GM19351 (cell line): ENCODE data around the gene ODF2.

ENCODE experiments used
- ATAC-seq: cut with Tn5 transposase; IDR thresholded peaks from one replicate; pipeline ENCODE4 v1.9.1; 2021; ENCODE audit warnings: mild to moderate bottlenecking, moderate library complexity; ENCODE audit not compliant: unreplicated experiment

ODF2 gene

DNA sequence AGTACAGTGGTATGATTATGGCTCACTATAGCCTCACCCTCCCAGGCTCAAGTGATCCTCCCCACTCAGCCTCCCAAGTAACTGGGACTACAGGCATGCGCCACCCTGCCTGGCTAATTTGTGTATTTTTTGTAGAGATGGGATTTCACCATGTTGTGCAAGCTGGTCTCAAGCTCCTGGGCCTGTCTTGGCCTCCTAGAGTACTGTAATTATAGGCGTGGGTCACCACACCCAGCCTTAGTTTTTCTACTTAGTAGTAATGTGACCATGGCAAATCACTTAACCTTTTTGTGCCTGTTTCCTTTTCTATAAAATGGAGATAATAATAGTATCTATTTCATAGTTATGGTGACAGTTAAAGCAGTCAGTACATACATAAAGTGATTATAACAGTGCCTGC lies 70.9 kb downstream of the ODF2 start:
- ATAC-seq, result no peak

DNA sequence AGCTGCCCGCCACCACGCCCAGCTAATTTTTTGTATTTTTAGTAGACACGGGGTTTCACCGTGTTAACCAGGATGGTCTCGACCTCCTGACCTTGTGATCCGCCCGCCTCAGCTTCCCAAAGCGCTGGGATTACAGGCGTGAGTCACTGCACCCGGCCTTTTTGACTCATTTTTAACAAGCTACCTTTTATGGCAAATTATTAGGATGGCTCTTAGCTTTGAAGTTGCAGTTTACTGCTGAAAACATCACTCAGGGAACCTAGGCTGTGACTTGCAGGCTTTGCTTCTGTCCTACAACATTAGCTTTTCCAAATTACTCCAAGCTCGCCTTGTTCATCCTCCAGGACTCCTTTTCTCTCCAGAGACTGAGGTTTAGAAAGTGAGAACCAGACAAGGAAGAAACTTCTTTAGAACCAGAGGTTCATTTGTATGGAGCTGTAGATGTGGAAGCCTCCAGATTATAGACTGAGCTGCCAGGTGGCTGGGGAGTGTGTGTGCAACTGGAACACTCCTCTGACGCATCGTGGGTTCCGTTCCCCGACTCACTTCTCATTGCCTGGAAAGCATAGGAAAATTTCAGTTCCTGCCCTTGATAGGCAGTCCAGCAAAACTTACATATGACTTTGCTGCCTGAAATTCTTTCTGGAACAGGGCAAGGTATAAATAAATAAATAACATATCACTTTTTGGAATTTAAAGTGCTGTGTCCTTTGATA lies 72.8 kb downstream of the ODF2 start:
- no peak for ATAC-seq

DNA sequence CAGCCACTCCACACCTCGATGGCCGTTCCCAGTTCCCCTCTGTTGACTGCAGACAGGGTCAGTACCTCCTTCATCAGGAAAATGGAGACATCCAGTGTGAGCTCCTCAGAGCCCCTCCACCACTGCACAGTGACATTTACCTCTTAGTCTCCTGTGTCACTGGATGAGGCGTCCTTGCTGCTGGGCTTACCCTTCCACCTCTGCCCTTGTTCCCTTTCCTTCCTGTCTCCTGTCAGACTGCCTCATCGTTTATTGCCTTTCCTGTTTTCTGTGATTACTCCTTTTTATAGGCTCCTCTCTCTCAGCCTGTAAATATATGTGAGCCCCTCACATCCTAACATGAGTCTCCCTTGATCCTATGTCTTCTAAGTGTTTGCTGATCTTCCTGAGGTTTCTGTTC lies 73.4 kb downstream of the ODF2 start:
- no peak for ATAC-seq

DNA sequence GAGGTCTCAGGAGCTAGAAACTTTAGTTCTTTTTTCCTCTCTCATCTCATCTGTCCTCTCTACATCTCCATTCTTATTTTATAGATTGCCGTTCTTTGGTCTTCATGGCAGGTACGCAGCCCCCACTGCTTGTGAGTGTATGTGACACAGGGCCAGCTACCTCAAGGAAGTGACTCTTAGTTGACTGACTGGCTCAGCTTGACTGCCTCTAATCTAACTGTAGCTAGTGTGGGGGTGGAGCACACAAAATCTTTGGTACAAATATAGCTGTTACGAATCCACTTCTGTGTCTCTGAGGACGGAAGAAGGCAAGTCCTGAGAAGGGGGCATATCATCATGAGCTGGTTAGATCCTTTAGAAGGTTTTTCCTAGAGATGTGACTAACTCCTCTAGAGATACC lies 76.8 kb downstream of the ODF2 start:
- no peak for ATAC-seq

DNA sequence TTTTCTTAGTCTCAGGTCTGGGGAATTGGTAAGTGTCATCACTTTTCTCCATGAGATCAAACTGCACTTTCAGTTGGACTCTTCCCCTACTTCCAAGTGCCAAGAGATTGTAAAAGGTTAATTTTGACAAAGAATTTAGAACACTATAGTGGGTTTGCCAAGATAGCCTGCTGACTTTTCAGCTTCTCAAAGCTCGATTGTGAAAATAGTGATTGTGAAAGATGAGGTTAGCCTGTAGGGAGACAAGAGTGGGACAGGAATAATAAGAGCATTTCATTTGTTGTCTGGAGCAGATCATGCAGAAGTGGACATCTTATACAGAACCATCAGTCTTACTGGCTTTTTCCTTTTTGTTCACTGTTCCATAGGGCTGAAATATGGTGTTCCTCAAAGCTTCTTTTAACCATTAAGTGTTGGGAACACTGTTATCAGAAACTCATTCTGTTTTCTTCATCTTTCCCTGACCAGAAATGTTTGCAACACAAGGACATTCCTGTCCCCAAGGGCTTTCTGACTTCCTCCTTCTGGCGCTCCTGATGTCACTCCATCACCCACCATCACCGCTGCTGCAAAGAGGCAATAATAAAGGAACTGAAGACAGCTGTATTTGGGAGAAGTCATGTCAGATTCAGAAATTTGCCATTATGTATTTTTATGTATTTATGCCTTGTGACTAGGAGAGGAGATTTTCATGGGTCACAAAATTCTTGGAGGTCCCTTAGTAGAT lies 85.0 kb downstream of the ODF2 start:
- no peak for ATAC-seq

DNA sequence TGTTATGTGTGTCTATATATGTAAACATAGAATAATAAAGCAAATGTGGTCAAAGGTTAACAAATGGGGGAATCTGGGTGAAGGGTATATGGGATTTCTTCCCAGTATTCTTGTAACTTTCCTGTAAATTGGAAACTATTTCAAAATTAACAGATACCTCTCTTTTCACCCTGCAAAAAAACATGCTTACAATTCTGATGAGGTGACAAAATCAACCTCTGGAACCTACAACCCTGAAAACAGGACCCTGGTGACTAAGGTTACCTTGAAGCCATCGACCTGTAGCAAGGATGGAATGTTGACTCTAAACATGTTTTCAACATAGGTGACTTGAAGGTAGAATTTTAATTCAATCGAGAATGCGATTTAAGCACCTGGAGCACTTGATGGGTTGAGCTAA lies 90.7 kb downstream of the ODF2 start:
- ATAC-seq, result no peak

DNA sequence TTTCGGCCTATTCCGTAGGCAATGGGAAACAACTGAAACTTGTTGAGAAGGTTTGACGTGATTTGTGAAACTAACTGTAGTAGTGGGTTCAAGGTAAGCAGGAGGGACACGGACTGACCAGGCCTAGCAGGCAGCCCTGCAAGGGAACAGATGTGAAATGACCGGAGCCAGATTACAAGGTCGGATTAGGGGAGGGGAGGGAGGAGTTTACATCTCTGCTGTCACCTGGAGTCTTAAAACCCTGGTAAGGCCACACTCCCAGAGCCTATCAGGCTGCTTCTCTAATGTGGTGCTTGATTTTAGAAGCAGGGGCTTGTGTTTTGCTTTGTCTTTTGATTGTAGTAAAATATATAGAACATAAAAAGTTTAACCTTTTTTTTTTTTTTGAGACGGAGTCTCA lies 93.1 kb downstream of the ODF2 start:
- ATAC-seq, result no peak

DNA sequence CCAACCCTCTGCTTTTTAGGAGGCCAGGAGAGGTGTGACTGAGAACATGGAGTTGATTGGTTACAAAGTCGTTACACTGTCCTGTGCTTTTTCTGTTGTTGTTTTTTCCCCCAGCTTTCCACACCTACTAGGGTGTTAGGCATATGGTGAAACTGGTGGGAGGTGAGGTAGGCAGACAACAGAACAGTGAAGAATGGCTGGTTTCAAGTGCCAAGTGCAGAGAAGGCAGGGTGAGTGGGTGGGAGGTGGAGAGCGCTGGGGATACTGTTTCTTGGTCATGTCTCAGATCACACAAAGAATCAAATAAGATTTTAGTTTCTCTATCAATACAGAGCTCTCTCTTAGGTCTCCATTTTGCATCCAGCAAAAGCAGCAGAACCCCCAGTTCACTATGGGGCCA lies 94.4 kb downstream of the ODF2 start:
- ATAC-seq, result no peak
